Fibroblast of upper back skin (primary cell): Measurements from ENCODE around the gene GUCY2C.

ENCODE experiments used
- DNase-seq: peaks from one replicate; pipeline ENCODE4 v3.0.0-alpha.2; 2013

GUCY2C gene

DNA sequence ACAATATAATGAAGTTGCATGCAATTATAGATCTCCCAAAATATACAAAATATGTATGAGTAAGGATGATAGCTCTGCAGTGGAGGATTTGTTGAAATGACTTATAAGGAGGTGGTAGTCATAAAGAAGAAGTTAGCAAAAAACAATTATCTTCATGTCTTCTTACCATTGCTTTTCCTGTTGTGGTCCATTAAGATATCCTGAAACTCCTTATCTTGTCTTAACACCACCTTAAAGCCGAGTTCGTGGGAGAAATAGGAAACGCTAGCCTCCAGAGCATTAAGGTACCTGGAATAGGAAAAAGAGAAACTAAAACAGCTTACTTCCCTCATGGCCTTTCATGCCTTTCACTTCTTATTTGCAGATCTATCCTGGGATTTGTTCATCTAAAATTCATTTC lies 15.2 kb downstream of the GUCY2C start:
- no peak for DNase-seq

DNA sequence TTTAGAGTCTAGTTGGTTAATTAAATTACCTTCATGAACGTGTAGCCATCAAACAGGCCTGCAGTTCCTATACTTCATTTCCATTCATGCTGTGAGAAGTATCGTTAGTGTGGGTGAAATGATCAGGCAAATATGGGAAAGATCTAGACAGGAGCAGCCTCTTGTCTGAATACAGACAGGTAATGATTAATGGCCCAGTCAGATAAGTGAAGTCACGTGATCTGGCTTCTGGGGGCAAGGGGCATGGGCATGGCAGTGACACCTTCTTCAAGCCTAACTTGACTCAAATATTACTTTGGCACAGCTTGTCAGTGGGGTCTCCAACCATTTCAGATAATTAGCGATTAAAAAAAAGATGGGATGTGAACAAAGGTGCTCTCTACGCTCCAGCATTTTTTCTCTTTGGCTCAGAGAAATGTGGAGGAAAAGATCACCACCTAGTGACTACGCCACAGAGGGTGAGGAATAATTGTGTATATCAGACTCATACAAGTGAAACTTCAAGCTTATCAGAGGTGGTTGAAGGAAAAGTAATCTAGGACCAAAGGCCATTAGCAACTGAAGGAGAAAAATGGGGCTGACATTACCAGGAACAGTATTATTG lies 17.8 kb downstream of the GUCY2C start:
- DNase-seq = no peak

GRCh38 chr12:14668591-14668990 lies 27.8 kb downstream of the GUCY2C start:
- DNase-seq = no peak

DNA sequence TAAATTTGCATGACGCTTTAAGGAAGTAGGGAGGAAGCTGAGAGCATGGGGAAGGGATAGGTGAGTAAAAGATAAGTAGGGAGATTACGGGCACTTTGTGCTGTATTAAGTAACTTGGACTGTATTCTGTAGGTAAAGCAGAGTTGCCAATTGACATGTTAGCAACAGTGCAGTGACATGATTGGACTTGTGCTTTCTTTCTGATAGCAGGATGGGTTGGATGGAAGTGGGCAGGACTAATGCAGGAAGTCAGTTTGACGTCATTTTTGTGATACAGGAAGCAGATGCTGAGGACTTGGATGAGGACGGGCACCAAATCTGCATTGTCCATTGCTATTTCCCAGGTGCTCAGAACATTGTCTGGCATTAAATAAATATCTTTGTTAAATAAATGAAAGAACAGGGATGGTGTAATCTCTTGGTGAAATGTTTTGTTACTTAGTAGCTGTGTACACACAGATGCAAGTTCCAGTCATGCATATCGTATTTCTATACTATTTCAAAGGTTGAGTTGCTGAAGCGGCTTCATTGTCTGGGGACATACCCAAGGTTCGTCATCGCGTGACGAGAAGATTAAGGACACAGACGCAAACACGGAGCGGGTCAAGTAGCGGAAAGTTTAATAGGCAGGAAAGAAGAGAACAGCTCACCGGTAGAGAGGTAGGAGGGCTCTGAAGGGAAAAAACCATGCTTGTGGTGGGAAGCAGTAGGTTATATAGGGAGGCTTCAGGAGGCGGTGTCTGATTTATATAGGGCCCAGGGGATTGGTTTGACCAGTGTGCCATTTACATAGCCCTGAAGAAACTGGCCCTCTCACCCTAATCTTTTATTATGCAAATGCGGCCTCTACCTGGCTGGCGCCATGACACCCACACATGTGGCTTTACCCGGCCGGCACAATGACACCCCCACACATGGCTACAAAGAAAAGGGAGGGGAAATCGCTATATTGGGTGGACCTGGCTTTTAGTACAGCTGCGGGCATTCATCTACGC lies 30.7 kb downstream of the GUCY2C start:
- DNase-seq = no peak

DNA sequence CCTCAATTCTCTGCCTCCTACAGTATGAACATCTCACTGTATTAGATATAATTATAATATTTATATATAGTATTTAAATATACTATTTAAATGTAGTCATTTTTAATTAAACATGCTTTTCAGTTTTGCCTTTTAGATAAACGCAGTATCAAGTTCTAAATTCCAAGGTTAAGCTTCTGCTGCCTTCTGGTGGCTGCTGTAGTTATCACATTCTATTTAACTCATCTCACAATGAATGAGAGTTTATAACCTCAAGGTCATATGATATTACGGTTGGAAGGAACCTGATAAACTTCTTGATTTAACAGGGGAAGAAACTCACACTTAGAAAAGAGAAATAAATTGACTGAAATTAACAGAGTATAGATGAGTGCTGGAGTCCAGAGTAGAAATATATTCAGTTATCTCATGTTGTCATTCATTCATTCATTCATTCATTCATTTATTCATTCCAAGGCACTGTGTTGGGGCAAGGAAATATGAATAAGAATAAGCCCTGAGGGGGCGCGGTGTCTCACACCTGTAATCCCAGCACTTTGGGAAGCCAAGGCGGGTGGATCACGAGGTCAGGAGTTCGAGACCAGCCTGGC lies 31.9 kb downstream of the GUCY2C start:
- DNase-seq = peak; percentile 22

DNA sequence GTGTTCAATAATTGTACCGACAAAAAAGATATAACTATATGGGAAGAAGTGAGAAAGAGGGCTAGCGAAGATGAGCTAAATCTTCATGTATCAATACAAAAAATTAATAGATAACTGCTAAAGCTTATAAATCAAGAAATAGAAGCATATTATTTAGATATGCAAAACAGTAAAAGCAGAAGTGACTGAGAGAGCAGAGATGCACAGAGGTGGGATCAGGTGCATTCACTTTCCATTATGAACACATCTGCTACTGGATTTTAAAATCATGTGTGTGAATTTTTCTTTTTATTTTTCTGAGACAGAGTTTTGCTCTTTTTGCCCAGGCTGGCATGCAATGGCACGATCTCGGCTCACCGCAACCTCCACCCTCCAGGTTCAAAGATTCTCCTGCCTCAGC lies 33.4 kb downstream of the GUCY2C start:
- DNase-seq = no peak

DNA sequence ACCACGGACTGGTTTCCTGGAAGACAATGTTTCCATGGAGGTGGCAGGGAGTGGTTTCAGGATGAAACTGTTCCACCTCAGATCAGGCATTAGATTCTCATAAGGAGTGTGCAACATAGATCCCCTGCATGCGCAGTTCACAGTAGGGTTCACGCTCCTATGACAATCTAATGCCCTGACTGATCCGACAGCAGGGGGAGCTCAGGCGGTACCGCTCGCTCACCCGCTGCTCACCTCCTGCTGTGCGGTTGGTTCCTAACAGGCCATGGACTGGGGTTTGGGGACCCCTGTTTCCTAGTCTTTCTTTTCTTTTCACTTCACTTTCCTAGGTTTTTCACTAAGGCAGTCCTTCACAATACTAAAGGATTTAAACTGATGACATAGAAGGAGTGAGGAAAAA lies 39.6 kb downstream of the GUCY2C start:
- no peak for DNase-seq

DNA sequence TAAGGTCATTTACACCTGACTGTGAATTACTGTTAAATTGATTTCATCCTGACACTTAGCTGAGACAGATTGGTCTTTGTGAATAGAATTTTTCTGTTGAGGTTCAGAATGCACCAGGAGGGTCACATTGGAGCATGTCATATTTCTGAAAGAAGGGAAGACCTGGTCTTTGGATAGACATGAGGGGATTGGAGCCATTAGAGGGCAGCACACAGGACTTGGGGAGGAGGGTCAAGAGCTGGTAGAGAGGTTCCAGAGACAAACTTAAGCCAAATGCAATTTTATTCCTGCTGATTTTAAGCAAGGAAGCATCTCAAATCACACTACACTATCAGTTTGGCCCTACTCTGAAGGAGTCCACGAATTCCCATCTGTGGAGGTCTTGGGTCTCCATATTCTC lies 41.1 kb downstream of the GUCY2C start:
- no peak for DNase-seq

DNA sequence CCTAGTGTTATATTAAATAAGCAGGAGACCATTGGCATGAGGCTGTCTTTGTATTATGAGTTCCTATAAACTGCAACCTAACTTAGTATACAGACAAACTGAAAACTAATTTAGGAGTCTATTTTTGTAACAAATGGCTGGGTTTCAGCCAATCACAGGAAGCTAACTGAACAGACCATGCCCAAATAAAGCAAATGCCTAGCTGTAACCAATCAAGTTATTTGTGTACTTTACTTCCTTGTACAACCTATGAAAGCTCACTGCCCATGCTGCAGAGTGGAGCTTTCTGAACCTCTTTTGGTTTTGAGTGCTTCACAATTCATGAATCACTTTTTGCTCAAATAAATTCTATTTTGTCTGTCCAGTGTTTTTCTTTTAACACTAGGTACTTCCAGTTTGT lies 41.6 kb downstream of the GUCY2C start:
- DNase-seq = no peak

DNA sequence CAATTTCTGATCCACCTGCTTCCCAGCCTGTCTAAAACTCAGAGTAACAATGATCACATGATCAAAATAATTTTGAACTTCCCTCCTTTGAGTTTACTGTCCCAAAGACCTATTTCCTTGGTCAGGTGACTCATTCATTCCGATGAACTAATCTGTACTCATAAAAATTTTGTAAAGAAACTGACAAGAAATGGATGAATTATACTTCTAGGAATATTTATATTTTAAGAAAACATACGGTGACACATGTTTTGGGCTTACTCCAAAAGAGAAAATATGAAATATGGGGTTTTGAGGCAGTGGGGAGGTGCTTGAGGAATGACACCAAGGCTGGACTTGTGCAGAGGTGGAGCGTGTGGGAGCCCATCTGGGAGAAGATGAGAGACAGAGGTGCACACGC lies 42.0 kb downstream of the GUCY2C start:
- DNase-seq = peak; percentile 13

- DNase-seq = no peak
These were observed 43.9 kb downstream of the GUCY2C start for GRCh38 chr12:14652483-14652882.

DNA sequence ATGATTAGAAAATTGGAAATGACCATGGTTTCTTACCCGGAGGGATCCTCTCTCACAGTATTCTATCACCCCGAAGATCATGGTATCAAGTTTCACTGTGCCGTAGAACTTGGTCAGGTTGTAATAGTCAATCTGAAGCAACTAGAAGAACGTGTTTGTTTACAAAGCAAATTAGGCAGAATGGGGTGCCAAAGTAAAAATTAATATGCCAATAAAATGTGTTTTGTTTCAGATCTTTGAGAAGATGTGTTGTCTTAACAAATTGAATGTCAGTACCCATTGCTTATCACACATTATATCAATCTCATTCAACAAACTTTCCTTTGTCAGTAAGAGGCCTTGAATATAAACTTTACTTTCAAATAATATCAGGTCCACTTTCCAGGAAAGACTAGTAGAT lies 45.0 kb downstream of the GUCY2C start:
- no peak for DNase-seq

DNA sequence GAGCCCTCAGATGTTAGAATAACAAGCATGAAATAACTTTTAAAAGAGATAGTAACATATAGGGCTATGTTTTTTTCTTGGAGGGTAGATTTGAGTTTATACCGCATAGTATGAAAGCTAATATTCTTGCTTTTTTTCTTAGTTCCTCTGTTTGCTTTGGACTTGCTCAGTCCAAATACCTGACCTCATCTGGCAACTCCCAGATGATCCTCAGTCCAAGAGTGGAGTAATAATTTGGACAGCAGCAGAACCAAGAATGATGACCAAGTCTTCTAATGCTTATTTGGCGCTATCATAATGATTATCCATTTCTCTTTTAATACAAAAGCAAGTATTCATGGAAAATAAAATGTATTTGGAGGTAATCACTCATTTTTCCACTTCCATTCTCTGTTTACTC lies 45.6 kb downstream of the GUCY2C start:
- DNase-seq = no peak

- DNase-seq = no peak
These were observed 49.2 kb downstream of the GUCY2C start for GRCh38 chr12:14647028-14647750.

DNA sequence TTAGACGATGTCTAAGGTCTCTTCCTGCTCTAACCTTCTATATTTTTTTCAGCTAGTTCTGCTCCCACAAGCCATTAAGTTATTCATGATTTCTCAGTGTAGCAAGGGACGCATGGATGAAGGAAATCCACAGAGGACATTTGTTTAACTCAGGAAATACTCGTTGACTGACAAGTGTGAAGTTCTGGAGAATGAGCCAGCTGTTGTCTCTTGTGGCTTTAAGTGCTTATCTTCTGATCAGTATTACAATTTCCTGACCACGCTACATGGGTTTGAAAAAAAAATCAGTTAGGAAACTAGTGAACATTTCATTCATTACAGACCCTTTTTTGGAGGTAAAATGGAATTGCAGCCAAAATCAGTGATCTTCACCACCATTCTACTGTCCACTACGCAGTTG lies 53.1 kb downstream of the GUCY2C start:
- DNase-seq = no peak

DNA sequence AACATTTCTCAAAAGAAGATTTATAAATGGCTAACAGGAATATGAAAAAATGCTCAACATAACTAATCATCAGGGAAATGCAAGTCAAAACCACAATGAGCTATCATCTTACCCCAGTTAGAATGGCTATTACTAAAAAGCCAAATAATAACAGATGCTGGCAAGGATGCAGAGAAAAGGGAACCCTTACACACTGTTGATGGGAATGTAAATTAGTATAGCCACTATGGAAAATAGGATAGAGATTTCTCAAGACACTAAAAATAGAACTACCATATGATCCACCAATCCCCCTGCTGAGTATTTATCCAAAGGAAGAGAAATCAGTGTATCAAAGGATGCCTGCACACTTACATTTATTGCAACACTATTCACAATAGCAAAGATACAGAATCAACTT lies 58.3 kb downstream of the GUCY2C start:
- DNase-seq = peak; percentile 13

DNA sequence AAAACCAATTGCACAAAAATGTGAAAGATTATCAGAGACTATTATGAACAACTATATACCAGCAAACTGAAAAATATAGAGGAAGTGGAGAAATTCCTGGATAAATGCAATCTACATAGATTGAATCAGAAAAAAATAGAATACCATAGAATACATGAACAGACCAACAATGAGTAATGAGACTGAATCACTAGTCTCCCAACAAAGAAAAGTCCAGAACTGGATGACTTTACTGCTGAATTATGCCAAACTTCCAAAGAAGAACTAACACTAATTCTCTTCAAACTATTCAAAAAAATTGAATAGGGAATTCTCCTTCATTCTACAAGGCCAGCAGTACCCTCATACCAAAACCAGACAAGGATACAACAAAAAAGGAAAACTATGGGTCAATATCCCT lies 60.6 kb downstream of the GUCY2C start:
- peak; percentile 39 for DNase-seq

DNA sequence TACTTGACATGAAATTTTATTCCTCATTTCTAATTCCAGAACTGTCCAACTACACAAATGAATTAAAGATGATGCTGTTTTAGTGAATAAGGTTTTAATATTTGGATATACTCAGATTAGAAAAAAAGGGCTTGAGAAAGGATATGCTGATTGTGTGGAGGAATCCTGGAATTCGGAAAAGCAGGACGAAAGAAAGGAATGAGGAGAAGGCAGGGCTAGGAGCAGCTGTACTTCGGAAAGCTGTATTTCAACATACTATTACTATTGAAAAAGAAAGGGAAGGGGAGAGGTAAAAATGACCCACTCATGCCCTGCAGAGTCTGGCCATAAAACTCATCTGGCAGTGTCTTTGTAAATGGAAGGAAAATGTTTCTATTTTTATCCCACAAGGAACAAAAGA lies 65.6 kb downstream of the GUCY2C start:
- no peak for DNase-seq

DNA sequence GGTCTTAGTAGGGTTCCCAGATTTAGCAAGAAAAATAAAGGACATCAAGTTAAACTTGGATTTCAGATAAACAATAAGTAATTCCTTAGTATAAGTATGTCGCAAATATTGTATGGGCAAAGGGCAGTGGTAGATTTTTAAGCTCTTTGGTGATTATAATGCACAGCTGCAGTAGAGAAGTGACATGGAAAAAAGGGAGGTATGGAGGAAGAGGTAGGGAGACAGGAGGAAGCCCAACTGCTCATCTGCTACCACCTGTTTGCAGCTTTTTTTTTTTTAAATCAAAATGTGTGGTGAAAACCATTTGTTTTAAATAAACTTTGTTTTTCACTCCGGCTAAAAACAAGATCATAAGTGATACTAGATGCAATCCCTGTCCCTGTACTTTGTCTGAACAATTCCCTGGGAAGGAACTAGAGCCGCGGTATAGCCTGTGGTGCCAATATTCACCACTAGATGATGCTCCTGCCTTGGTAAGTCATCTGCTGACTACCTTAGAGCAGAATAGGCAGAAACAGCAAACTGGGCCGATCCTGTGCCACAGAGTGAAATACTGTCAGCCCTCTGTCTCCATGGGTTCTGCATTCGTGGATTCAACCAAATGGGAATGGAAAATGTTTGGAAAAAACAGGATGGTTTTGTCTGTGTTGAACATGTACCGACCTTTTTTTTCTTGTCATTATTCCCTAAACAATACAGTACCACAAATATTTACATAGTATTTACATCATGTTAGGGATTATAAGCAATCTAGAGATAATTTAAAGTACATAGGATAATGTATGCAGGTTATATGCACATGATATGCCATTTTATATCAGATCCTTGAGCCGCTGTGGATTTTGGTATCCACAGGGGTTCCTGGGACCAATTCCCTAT lies 66.3 kb downstream of the GUCY2C start:
- DNase-seq = peak; percentile 66

- no peak for DNase-seq
These were observed 67.6 kb downstream of the GUCY2C start for GRCh38 chr12:14628771-14629170.

DNA sequence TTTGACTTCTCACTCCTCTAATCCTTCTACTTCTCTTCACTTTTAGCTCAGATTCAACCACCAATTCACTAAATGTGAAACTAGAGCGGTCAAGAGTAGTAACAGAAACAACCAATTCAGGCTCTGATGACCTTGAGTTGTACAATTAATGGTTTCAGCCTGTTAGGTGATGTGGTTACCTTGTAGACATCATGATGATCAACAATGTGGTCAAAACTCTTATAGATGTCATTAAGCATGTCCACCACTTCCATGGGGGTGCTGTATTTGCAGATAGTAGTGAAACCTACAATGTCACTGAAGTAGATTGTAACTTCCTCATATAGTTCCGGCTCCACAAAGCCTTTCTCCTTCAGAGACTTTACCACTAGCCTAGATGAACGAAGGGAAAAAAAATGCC lies 74.6 kb downstream of the GUCY2C start:
- no peak for DNase-seq
